HG02623 (cell line): Measurements from ENCODE around the gene NCOA1.
"Not testable (repeated sequence)": the region's sequence is repeated elsewhere in the genome, so short reads cannot be mapped to it uniquely, and the experiment has no call there.

Experiments
- ATAC-seq: cut with Tn5 transposase; IDR thresholded peaks from one replicate; pipeline ENCODE4 v1.9.1; 2021; ENCODE audit warnings: moderate library complexity; ENCODE audit not compliant: unreplicated experiment

NCOA1 gene

DNA sequence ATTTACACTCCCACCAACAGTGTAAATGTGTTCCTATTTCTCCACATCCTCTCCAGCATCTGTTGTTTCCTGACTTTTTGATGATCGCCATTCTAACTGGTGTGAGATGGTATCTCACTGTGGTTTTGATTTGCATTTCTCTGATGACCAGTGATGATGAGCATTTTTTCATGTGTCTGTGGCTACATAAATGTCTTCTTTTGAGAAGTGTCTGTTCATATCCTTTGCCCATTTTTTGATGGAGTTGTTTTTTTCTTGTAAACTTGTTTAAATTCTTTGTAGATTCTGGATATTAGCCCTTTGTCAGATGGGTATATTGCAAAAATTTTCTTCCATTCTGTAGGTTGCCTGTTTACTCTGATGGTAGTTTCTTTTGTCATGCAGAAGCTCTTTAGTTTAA is 41.0 kb downstream of the NCOA1 start:
- not testable (repeated sequence) for ATAC-seq

DNA sequence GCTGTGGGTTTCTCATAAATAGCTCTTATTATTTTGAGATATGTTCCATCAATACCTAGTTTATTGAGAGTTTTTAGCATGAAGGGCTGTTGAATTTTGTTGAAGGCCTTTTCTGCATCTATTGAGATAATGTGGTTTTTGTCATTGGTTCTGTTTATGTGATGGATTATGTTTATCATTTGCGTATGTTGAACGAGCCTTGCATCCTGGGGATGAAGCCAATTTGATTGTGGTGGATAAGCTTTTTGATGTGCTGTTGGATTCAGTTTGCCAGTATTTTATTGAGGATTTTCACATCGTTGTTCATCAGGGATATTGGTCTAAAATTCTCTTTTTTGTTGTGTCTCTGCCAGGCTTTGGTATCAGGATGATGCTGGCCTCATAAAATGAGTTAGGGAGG is 42.5 kb downstream of the NCOA1 start:
- not testable (repeated sequence) for ATAC-seq

DNA sequence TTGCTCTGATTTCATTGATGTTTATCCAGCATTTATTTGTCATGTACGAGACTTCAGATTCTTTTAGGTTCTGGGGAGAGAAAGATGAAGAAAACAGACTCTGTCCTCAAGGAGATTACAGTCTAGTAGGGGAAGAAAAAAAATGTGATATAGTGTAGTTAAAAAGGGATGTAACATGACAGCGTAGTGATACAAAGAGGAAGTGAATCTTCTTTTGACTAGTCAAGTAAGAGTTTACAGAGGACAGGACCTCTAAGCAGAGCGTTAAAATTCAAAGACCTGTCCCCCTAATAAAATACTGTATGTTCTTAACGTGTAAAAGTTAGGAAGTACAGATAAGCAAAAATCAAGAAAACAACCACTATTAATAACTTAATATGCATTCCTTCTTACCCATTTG is 47.7 kb downstream of the NCOA1 start:
- ATAC-seq, result no peak

DNA sequence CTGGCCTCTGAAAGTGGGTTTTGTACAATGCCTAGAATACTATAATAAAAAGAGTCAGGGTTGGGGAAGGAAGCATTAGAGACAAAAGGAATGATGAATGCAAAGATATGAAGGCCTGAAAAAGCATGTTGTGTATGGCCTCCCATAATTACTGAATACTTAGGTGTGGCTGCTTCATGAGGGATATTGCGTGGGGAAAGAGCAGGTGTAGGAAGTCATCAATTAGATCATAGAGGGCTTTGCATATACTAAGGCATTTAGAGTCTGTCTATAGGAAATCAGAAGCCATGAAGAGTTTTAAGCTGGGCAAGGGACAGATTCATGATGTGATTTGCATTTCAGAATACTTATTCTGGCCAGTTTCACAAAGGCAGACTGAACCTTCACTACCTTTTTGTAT is 48.2 kb downstream of the NCOA1 start:
- no peak for ATAC-seq

DNA sequence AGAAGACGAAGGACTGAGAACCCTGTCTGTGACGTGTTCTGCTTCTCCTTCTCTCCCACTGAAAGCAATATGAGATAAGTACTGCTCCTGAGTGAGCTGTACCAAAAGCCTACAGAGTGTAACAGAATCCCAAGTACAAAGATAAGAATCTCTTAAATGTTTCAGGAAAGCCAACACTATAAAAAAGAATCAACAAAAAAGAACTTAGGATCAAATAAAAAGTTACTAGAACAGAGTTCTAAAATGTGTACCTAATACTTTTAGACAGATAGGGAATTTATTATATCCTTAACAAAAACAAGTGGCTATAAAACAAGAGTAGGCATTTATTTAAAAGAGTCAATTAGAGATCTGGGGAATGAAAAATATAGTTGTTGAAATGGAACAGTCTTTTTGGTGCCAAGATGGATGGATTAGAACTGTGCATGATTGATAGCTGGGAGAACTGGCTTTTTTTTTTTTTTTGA is 49.0 kb downstream of the NCOA1 start:
- ATAC-seq, result no peak

DNA sequence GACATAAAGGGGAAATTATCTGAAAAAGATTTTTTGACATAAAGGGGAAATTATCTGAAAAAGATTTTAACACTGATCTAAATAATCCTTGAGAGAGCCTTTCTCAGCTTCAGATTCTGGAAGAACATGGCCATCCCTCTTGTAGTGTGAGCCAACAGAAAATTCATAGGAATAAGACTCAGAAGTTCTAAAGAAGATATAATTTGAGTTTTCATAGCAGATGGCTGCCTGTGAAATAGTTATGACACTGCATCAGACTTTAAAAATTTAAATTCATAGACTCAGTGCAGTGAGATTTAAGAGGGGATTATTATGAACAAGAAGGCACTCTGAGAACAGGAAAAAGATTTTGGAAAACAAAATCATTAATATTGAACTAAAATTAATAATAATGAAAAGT is 50.6 kb downstream of the NCOA1 start:
- ATAC-seq, result no peak

DNA sequence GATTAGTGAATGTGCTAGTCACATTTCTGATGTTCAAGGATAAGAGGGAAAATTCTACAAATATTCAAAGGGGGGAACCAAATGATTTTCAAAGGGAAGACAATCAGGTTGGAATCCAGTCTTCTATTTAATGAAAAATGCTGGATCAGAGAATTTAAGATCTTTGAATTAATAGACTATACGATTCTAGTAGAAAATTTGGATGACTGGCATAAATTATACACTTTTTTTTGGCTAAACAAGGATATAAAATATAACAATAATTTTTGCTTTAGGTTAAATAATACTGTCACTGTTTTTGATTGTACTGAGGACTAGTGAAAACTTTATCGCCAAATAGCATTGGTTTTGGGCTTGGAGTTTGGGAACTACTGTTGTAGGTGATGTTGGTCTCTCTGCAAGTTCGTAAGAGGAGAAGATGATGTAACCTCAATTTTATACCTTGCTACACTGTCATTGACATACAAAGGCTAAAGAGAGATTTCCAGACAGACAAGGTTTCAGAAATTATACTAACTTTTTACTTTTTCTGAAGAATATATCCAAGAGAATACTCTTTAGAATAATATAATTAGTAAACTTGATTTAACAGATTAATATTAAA is 51.3 kb downstream of the NCOA1 start:
- ATAC-seq, result no peak

DNA sequence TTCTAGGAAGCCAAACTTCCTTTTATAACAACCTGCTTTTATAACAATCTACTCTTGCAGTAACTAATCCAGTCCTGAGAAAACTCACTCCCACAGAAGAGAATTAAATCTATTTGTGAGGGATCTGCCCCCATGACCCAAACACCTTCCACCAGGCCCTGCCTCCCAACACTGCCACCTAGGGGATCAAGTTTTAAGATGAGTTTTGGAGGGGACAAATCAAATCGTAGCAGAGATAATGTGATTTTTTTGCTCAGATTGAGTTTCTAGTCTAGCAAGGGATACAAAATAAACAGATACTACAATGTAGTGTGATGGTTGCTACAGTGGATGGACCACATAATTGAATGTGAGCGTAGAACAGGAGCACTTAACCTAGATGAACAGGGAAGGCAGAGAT is 52.2 kb downstream of the NCOA1 start:
- ATAC-seq, result no peak

DNA sequence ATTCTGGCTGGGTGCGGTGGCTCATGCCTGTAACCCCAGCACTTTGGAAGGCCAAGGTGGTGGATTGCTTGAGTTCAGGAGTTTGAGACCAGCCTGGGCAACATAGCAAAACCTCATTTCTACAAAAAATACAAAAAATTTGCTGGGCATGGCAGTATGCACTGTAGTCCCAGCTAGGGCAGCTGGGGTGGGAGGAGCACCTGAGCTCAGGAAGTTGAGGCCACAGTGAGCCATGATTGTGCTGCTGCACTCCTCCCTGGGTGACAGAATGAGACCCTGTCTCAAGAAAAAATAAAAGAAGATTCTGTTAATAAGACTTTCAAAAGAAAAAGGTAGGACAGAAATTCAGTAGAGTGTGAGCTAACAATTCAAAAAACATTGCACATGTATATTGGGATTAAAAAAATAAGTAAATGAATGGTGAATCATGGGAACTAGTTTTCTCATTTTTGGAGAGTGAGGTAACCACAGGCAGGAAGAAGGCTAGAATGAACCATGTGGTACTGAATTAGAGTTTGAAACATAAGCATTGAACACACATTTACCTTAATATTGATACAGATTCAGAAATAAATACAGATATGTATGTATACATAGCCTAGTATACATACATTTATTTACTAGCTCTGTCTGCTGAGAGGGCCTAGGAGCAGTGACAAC is 53.5 kb downstream of the NCOA1 start:
- no peak for ATAC-seq

DNA sequence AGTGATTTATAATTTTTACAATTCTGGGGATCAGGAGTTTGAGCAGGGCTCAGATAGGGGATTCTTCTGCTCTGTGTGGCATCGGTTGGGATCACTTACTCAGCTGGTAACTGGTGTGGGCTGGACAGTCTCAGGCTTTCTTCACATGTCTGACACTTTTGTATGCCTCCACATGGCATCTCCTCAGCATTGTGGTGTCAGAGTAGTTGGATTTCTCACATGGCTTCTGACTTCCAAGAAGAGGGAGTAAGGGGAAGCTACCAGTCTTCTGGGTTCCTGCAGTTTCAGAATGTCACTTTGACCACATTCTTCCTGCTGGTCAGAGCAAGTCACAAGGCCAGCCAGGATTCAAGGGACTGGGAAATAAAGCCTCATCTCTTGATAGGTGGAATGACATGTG is 55.6 kb downstream of the NCOA1 start:
- no peak for ATAC-seq

DNA sequence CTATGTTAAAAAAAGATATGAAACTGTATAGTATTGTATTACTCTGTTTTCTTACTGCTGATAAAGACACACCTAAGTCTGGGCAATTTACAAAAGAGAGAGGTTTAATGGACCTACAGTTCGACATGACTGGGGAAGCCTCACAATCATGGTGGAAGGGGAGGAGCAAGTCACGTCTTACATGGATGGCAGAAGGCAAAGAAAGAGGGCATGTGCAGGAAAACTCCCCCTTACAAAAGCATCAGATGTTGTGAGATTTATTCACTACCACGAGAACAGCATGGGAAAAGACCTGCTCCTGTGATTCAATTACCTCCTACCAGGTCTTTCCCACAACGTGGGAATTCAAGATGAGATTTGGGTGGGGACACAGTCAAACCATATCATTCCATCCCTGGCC is 57.0 kb downstream of the NCOA1 start:
- ATAC-seq, result no peak

DNA sequence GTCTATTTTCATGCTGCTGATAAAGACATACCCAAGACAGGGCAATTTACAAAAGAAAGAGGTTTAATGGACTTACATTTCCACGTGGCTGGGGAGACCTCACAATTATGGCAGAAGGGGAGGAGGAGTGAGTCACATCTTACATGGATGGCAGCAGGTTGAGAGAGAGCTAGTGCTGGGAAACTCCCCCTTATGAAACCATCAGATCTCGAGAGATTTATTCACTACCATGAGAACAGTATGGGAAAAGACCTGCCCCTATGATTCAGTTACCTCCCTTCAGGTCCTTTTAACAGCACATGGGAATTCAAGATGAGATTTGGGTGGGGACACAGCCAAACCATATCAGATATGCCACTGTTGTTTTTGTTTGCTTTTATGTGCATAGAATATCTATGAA is 59.2 kb downstream of the NCOA1 start:
- not testable (repeated sequence) for ATAC-seq

DNA sequence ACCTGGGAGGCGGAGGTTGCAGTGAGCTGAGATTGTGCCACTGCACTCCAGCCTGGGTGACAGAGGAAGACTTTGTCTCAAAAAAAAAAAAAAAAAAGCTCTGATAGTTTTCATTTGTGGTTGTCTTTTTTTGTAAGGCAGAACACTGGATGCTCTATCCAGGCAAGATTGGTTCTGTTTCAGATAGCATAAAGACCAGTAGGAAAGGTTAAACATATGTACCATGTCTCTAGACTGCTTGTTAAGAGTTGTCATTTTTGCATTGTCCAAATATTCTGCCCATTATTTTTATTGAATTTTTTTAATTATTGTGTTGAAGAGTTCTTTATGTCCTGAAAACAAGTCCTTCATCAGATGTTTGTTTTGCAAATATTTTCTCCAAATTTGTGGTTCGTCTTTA is 60.0 kb downstream of the NCOA1 start:
- no peak for ATAC-seq

DNA sequence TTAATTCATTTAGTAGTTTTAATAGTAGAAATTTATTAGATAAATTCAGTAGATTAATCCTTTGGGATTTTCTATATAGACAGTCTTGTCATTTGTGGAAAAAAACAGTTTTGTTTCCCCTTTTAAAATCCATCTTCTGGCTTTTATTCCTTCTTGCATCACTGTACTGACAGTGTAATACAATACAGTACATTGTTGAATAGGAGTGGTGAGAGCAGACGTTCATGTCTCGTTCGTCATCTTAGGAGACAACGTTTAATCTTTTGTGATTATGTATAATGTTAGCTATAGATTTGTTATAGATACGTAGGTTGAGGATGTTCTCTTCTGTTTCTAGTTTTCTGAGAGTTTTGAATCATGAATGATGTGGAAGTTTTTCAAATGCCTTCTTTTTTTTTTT is 61.8 kb downstream of the NCOA1 start:
- ATAC-seq, result no peak

DNA sequence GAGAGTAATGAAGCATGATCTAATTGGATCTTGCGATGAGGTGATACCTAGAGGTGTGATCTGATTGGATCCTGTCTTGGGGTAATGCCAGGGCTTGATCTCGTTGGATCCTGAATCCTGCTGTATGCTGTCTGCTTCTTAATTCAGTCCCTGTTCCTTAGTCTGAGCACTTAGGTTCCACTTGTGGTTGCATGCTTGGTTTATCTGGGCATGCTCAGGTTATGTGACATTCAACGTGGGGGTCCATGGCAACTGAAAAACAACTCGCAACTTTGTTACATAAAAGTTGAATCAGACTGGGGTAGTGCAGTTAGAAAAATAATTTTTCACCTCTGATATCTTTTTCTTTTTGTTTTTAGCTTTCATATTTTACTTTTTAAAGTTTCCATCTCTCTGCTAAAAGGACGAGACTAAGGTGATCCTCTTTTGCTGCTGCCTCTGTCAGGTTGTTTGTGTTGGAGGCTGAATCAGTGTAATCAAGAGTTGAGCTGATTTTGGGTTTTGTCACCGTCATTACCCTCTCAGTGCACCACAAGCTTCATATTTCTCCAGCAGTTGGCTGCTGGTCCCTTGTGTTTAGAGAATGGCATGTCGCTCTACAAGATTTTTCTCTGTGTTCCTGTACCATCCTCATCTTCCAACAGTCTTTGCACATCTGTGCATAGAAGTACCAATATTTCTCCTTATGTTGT is 67.9 kb downstream of the NCOA1 start:
- ATAC-seq, result no peak

DNA sequence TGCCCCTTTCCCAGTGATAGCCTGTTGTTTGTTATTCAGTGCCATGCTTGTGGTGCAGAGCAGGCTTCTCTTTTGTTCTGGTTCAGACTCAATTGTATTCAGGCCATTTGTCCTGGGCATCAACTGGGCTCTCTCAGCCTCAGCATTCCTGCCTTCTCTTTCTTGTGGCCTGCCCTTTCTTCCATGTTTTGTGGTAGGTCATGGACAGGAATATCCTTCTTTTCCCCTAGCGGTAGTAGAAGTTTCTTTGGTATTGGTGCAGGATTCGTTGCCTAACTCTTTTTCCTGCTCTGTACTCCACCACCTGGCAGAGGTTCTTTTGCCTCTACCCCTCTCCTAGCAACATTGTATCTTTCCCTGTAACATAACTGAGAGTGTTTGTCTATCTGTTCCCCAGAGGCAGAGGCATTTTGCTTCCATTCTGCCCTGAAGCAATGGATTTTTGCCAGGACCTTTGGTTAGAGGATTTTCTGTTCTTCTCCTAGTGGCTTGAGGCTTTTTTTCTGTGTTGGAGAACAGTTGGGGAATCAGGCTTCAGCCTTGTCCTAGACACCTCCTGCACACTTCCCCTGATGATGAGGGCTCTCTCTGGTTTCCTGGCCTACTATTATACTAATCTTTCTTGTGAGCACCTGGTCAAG is 68.5 kb downstream of the NCOA1 start:
- ATAC-seq, result no peak

DNA sequence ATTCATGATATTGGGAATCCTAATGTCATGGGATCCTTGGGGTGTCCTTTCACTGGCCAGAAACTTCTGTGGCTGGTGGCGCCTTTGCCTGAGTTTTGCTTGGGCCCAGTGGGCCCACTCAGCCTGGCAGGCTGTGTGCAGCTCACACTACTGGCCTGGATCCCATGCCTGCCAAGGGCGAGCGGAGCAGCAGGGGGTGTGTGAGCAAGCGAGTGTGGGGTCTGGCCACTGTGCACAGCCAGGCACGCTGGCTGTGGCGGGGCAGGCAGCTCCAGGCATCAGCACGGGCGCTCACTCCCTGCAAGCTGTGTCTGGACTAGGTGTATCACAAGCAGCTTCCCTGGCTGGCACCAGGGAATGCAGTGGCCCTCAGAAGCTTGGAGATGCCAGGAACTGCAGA is 74.5 kb downstream of the NCOA1 start:
- no peak for ATAC-seq

DNA sequence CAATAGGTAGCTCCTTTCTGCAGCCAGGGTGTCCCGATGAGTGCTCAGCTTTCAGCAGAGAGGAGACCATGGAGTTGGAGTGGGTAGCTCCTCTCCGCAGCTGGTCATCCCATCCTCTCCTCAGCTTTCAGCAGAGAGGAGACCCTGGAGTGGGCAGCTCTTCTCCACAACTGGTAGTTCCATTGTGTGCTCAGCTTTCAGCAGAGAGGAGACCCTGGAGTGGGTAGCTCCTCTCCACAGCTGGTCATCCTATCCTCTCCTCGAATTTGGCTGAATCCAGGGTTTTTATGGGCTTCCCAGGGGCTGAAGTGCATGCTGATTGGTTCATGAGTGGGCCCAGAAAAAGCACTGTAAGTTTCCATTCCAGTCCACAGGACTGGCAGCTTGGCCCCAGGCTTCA is 75.2 kb downstream of the NCOA1 start:
- ATAC-seq, result no peak

DNA sequence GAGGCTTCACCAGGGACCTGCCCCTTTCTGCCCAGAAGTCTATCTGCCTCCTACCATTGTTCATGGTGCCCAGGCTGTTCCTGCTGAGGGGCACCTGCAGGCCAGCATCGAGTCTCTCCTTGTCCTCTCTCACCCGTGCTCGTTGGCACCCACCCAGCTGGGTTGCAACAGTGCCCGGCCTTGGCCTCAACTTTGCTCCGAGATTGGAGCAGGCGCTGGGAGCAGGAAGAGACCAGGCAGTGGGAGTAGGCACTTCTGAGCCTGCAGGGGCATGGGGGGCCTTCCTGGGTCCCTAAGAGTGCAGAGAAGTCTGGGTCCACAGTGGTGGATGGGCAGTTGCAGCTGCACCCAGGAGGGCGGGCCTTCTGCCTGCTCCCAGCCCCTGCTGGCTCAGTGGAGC is 75.6 kb downstream of the NCOA1 start:
- no peak for ATAC-seq

DNA sequence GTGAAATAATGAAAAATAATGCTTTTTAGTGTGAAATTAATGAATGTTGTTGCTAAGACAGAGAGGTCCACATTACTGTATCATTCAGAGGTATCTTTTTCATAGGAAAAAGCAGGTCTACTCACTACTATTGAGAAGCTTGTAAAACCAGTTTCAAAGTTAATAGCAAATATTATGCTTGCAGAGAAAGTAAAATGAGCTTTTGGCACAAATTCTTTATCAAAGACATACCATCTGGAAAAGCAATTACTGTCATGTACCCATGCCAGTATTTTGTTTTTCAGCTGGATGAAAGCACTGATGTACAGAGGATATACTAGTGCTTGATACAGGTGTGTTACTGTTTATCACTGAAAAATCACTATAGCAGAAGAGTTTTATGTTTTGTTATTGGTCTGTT is 77.5 kb downstream of the NCOA1 start:
- no peak for ATAC-seq

DNA sequence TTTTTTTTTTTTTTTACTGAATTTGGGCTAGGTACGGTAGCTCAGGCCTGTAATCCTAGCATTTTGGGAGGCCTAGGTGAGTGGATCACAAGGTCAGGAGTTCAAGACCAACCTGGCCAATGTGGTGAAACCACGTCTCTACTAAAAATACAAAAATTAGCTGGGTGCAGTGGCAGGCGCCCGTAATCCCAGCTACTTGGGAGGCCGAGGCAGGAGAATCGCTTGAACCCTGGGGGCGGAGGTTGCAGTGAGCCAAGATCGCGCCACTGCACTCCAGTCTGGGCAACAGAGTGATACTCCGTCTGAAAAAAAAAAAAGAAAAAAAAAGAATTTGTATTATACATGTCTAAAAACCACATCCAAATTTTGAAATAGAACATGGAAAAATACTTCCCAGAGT is 78.5 kb downstream of the NCOA1 start:
- not testable (repeated sequence) for ATAC-seq

DNA sequence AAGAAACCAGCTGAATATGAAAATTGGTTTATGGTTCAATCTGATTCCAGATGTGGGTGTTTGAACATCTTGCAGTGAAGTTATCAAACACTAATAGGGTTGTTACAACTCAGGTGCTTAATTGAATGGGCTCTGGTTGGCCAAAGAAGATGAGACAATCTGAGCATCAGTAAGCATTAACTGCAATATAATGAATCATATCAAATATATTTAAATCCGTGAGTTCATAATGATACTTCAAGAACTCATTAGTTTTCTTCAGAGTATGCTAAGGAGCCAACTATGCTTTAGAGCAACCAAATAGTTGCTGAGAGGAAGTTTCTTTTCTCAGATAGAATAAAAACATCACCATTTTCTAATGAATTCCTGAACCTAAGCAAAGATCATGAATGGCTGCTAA is 79.2 kb downstream of the NCOA1 start:
- no peak for ATAC-seq
